Loucy (cell line): ENCODE measurements around the gene ANKRD13D.

Experiments used
- H2AFZ ChIP-seq: fragments of 200-600 bp; sonication (generic); 2 replicates; pipeline ENCODE4 v1.6.0; 2016; ENCODE audit warnings: antibody characterized with exemption, mild to moderate bottlenecking, low read length, moderate library complexity
- H3F3A ChIP-seq: fragments of 200-600 bp; 2 replicates; pipeline ENCODE4 v1.6.0; 2016; ENCODE audit warnings: antibody characterized with exemption, low read depth, mild to moderate bottlenecking
- H3K27me3 ChIP-seq: fragments of 200-600 bp; sonication (generic); 2 replicates; pipeline ENCODE4 v1.6.1; 2014; ENCODE audit warnings: low read length, mild to moderate bottlenecking; ENCODE audit not compliant: insufficient read depth, poor library complexity, severe bottlenecking
- H3K36me3 ChIP-seq: fragments of 200-600 bp; sonication (generic); 2 replicates; pipeline ENCODE4 v1.6.1; 2016; ENCODE audit warnings: low read length; ENCODE audit not compliant: insufficient read depth
- H3K4me1 ChIP-seq: fragments of 200-600 bp; sonication (generic); 2 replicates; pipeline ENCODE4 v1.5.1; 2014; ENCODE audit warnings: low read length, mild to moderate bottlenecking; ENCODE audit not compliant: insufficient read depth, poor library complexity, severe bottlenecking
- H3K4me2 ChIP-seq: fragments of 200-600 bp; sonication (generic); 2 replicates; pipeline ENCODE4 v1.6.0; 2014; ENCODE audit warnings: antibody characterized with exemption, low read length, low read depth, mild to moderate bottlenecking; ENCODE audit not compliant: poor library complexity, severe bottlenecking
- H3K4me3 ChIP-seq: fragments of 200-600 bp; sonication (generic); 2 replicates; pipeline ENCODE4 v1.5.1; 2014; ENCODE audit warnings: low read length, mild to moderate bottlenecking, mixed read lengths; ENCODE audit not compliant: poor library complexity, severe bottlenecking
- H3K79me2 ChIP-seq: fragments of 200-600 bp; sonication (generic); 2 replicates; pipeline ENCODE4 v1.6.1; 2014; ENCODE audit warnings: low read length; ENCODE audit not compliant: insufficient read depth
- H3K9ac ChIP-seq: fragments of 200-600 bp; sonication (generic); 2 replicates; pipeline ENCODE4 v1.6.0; 2014; ENCODE audit warnings: mild to moderate bottlenecking, low read depth, low read length, moderate library complexity; ENCODE audit not compliant: poor library complexity, severe bottlenecking
- H3K9me2 ChIP-seq: fragments of 200-600 bp; sonication (generic); replicated peaks from 2 replicates; pipeline ENCODE4 v1.6.1; 2016; ENCODE audit warnings: low read depth, low read length, mixed read lengths
- H3K9me3 ChIP-seq: fragments of 200-600 bp; sonication (generic); 2 replicates; pipeline ENCODE4 v1.6.1; 2014; ENCODE audit warnings: mild to moderate bottlenecking, antibody characterized with exemption, low read length, low read depth; ENCODE audit not compliant: insufficient read depth
- H4K20me1 ChIP-seq: fragments of 200-600 bp; sonication (generic); 2 replicates; pipeline ENCODE4 v1.6.0; 2014; ENCODE audit warnings: antibody characterized with exemption, low read length, mild to moderate bottlenecking; ENCODE audit not compliant: insufficient read depth, poor library complexity, severe bottlenecking
- CTCF ChIP-seq: fragments of 200-600 bp; sonication (generic); conservative IDR thresholded peaks from 2 replicates; pipeline ENCODE4 v1.5.1; 2014; ENCODE audit warnings: mild to moderate bottlenecking, antibody characterized with exemption, low read length
- EZH2phosphoT487 ChIP-seq: fragments of 200-600 bp; IDR thresholded peaks from 2 replicates; pipeline ENCODE4 v1.6.1; 2018; ENCODE audit warnings: antibody characterized with exemption, mild to moderate bottlenecking, moderate library complexity, borderline replicate concordance

ANKRD13D gene

GRCh38 chr11:67345920-67346819 lies 57.1 kb downstream of the ANKRD13D start:
- Histone ChIP-seq H3K9ac (no peak overlapping the region), H3K79me2 (no peaks in the 10 kb centered on the region), H2AFZ (peak overlapping the region; percentile 22; the same call in 1 of the 2 replicates), H3K9me3 (no peaks in the 10 kb centered on the region), H3K4me2 (no peak overlapping the region), H3K27me3 (no peaks in the 10 kb centered on the region), H3K4me3 (no peak overlapping the region), H3K9me2 (no peaks in the 10 kb centered on the region), H3F3A (no peaks in the 10 kb centered on the region), H3K4me1 (peaks cover 18% of the 10 kb centered on the region), H3K36me3 (no peaks in the 10 kb centered on the region), H4K20me1 (no peaks in the 10 kb centered on the region)
- TF ChIP-seq EZH2phosphoT487: no peak
- TF ChIP-seq CTCF: peak; percentile 94

GRCh38 chr11:67347964-67348749 lies 59.1 kb downstream of the ANKRD13D start:
- peaks cover 27% of the 10 kb centered on the region for H3K4me1 ChIP-seq
- no peaks in the 10 kb centered on the region for H3K36me3 ChIP-seq
- H4K20me1 ChIP-seq: no peaks in the 10 kb centered on the region
- H3K9me2 ChIP-seq: no peaks in the 10 kb centered on the region
- peak overlapping the region; percentile 29 for H3K9ac ChIP-seq
- no peaks in the 10 kb centered on the region for H3F3A ChIP-seq
- H2AFZ ChIP-seq: no peak overlapping the region
- no peak overlapping the region for H3K4me2 ChIP-seq
- H3K9me3 ChIP-seq: no peaks in the 10 kb centered on the region
- H3K4me3 ChIP-seq: no peak overlapping the region
- no peaks in the 10 kb centered on the region for H3K27me3 ChIP-seq
- peaks cover 9% of the 10 kb centered on the region; the same call in 1 of the 2 replicates for H3K79me2 ChIP-seq
- TF ChIP-seq EZH2phosphoT487 (no peak), CTCF (no peak)

GRCh38 chr11:67349036-67349435 lies 59.9 kb downstream of the ANKRD13D start:
- H3K79me2 ChIP-seq: peaks cover 9% of the 10 kb centered on the region; the same call in 1 of the 2 replicates
- H3K9ac ChIP-seq: no peak overlapping the region
- H3K4me3 ChIP-seq: no peak overlapping the region
- H3K9me3 ChIP-seq: no peaks in the 10 kb centered on the region
- no peaks in the 10 kb centered on the region for H3F3A ChIP-seq
- H4K20me1 ChIP-seq: no peaks in the 10 kb centered on the region
- H2AFZ ChIP-seq: no peak overlapping the region
- H3K4me2 ChIP-seq: no peak overlapping the region
- no peak for TF ChIP-seq EZH2phosphoT487
- TF ChIP-seq CTCF: no peak
- H3K9me2 ChIP-seq: no peaks in the 10 kb centered on the region
- no peaks in the 10 kb centered on the region for H3K27me3 ChIP-seq
- H3K36me3 ChIP-seq: no peaks in the 10 kb centered on the region
- peaks cover 28% of the 10 kb centered on the region for H3K4me1 ChIP-seq
